Measurements from ENCODE around the gene GINS1.

Gene GINS1

DNA sequence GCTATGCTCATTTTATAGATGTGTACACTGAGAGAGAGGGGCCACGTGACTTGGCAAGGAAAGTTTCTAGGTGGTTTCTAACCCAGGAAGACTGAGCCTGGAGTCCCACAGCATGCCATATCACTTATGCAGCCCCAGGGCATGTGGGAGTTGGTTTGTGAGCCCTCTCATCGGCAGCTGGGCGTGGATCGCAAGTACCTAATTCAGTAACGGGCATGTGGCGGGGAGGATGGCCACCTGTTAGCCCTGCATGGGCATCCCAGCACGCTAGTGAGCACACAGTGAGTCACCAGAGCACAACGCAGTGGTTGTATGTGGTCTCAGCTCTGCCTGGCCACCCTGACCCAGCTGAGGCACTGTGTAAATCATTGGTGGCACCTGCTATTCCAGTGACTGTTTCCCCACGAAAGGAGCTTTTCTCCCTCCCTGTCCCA is 89.5 kb downstream of the GINS1 start:
- H3K9me2 ChIP-seq (replicated peaks; ENCODE audit: insufficient read depth, low read length) = no peaks in the 10 kb centered on the region
- H3K9me3 ChIP-seq (replicated peaks; ENCODE audit: insufficient read depth, low read length) = no peaks in the 10 kb centered on the region
- no peak for TF ChIP-seq CTCF (IDR thresholded peaks at IDR 0.05; ENCODE audit: low read length)
- no peak for DNase-seq
- no peaks in the 10 kb centered on the region for H3K36me3 ChIP-seq (replicated peaks; ENCODE audit: insufficient read depth, low read length)
- H3K27me3 ChIP-seq (replicated peaks; ENCODE audit: insufficient read depth, low read length) = no peaks in the 10 kb centered on the region
- H3K9ac ChIP-seq (ENCODE audit: low read length) = no peak overlapping the region
- H3K4me2 ChIP-seq (ENCODE audit: low read depth, low read length) = no peak overlapping the region
- no peak overlapping the region for H2AFZ ChIP-seq (ENCODE audit: low read length)
- no peak overlapping the region for H3K4me3 ChIP-seq (ENCODE audit: low read length)
- no peaks in the 10 kb centered on the region for H4K20me1 ChIP-seq (ENCODE audit: insufficient read depth, low read length)
- H3K79me2 ChIP-seq (ENCODE audit: low read length) = no peaks in the 10 kb centered on the region
- no peak overlapping the region for H3K27ac ChIP-seq (ENCODE audit: low read length)
- H3F3A ChIP-seq (ENCODE audit: insufficient read depth, low read length) = no peaks in the 10 kb centered on the region
- H3K4me1 ChIP-seq (ENCODE audit: low read length) = no peaks in the 10 kb centered on the region

- H3K4me3 ChIP-seq (ENCODE audit: low read length) = no peak overlapping the region
- H3K9me2 ChIP-seq (replicated peaks; ENCODE audit: insufficient read depth, low read length) = no peaks in the 10 kb centered on the region
- no peaks in the 10 kb centered on the region for H3K79me2 ChIP-seq (ENCODE audit: low read length)
- H2AFZ ChIP-seq (ENCODE audit: low read length) = no peak overlapping the region
- no peaks in the 10 kb centered on the region for H3K27me3 ChIP-seq (replicated peaks; ENCODE audit: insufficient read depth, low read length)
- no peaks in the 10 kb centered on the region for H4K20me1 ChIP-seq (ENCODE audit: insufficient read depth, low read length)
- H3K9ac ChIP-seq (ENCODE audit: low read length) = no peak overlapping the region
- TF ChIP-seq EZH2phosphoT487 (IDR thresholded peaks at IDR 0.05; ENCODE audit: low read length) = no peak
- TF ChIP-seq EZH2 (optimal IDR thresholded peaks at IDR 0.05; ENCODE audit: low read depth, low read length) = no peak
- no peak for TF ChIP-seq CTCF (IDR thresholded peaks at IDR 0.05; ENCODE audit: low read length)
- H3K27ac ChIP-seq (ENCODE audit: low read length) = no peak overlapping the region
- no peaks in the 10 kb centered on the region for H3K4me1 ChIP-seq (ENCODE audit: low read length)
- no peaks in the 10 kb centered on the region for H3F3A ChIP-seq (ENCODE audit: insufficient read depth, low read length)
- H3K4me2 ChIP-seq (ENCODE audit: low read depth, low read length) = no peak overlapping the region
- DNase-seq = no peak
- H3K9me3 ChIP-seq (replicated peaks; ENCODE audit: insufficient read depth, low read length) = no peaks in the 10 kb centered on the region
- no peaks in the 10 kb centered on the region for H3K36me3 ChIP-seq (replicated peaks; ENCODE audit: insufficient read depth, low read length)
Observed at GRCh38 chr20:25497586-25498279, 90.3 kb downstream of the GINS1 start.
